AG10803 (cell line): ENCODE measurements around the gene DLG4.
A peak's percentile ranks its signal among the peaks of the same experiment; 100 is the strongest.

Experiments
- DNase-seq: peaks from one replicate; pipeline ENCODE4 v3.0.0; 2010; ENCODE audit warnings: low read depth
- H3K4me3 ChIP-seq: 2 replicates; pipeline ENCODE4 v1.5.1; 2011; ENCODE audit warnings: mild to moderate bottlenecking, low read length, control low read depth
- TF ChIP-seq, protein P1 (sequence below): conservative IDR thresholded peaks from 2 replicates; pipeline ENCODE4 v1.5.1; 2011; ENCODE audit warnings: mild to moderate bottlenecking, low read length, control low read depth, inconsistent platforms

DLG4 gene

DNA sequence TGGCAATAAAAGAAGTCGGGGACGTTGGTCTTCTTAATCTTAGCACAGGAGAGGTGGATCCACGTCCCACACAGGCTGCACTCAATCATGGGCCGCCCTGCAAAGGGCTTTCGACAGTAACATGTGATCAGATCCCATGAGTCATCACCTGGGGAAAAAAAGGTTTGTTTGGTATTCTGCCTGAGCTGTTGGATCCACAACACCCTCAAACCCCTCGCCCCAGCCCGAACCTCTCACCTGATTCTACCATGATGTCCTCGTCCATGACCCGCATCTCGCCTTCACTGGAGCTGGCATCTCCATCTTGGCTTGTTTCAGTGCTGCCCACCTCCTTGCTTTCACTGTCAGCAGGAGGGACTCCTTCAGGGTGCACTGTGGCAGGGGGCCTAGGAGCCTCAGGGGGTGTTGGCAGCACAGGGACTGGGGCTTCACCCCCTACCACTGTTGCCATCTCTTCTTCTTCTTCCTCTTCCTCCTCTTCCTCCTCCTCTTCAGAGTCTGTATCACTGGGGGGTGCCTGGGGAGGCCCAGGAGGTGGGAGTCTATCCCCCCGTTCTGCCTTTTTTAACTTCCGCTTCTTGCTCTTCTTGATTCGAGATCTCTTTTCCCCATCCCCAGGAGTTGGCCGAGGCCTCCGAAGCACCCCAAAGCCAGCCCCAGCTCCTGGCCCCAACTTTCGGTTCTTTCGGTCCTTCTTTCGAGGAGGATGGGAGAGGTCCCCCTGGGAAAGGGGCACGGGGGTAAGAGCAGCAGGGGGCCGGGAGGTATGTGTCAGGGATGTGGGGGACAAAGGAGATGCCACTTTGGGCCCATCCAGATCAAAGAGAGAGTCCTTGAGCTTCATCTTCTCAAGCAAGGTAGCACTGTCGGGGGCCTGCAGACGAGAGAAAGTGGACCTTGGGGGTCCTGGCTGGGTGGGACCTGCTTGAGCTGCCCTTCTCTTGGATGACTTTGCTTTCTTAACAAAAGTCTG is 16.3 kb upstream of the DLG4 start:
- TF ChIP-seq, protein P1, sequence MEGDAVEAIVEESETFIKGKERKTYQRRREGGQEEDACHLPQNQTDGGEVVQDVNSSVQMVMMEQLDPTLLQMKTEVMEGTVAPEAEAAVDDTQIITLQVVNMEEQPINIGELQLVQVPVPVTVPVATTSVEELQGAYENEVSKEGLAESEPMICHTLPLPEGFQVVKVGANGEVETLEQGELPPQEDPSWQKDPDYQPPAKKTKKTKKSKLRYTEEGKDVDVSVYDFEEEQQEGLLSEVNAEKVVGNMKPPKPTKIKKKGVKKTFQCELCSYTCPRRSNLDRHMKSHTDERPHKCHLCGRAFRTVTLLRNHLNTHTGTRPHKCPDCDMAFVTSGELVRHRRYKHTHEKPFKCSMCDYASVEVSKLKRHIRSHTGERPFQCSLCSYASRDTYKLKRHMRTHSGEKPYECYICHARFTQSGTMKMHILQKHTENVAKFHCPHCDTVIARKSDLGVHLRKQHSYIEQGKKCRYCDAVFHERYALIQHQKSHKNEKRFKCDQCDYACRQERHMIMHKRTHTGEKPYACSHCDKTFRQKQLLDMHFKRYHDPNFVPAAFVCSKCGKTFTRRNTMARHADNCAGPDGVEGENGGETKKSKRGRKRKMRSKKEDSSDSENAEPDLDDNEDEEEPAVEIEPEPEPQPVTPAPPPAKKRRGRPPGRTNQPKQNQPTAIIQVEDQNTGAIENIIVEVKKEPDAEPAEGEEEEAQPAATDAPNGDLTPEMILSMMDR = no peak
- DNase-seq = no peak
- H3K4me3 ChIP-seq = no peak overlapping the region

DNA sequence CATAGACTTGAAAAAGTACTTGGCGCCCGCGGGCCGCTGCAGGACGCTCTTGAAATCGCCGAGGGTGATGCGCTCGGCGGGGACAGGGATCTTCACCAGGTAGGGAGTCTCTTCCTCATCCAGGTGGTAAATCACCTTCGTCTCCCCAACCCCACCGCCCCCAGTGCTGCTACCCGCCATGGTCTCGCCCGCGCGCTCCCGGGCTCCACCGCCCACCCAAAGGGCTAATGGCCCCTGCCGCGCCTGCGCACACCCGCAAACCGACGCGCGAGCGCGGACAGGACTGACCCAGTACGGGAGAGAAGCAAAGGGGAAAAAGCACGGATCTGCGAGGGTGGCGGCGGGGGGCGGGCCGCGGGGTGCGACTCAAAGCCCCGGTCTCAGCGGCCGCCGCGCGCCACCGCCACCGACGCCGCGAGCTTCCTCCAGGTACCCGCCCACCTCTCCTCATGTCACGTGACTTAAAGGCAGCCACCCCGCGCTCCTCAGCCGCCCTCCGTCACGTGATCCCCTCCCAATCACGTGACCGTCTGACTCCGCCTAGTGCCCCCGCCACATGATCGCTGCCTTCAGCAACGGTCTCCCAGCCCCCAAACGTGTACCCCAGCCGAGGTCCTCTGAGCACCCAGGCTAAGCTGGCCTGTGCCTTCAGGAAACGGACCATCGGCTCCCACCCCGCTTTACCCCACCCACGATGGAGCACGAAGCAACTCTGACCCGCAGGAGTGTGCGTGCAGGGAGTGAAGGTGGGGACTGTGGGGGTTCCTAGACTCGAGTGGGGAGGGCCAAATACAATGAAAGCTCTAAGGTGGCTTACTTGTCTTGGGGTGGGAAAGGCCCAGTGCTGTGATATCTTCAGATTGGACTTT is 14.7 kb upstream of the DLG4 start, which contains the start of gene DVL2:
DVL2 (minus strand) TSS at position 435 of the 869 bp plus-strand sequence; CDS start at position 180, 255 bp downstream.
- peak within 1 kb of the TSS; percentile 89 for H3K4me3 ChIP-seq
- DNase-seq = peak; percentile 93
- TF ChIP-seq, protein P1 = no peak

DNA sequence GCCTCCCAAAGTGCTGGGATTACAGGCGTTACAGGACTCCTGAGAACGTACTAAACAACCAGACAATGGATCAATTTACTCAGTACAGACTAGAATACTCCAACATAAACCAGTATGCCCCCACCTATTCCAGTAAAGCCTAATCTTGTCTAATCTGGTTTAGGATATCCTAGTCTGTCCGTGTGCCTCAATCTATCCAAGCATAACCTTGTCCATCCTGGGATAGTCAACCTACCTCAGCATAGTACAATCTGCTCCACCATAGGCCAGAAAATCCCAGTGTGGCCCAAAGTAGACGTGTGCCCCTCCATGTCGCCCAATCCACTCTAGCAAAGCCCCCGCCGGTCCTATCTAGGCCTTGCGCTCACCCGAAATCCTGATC is 14.1 kb upstream of the DLG4 start:
- peak overlapping the region; percentile 89 for H3K4me3 ChIP-seq

DNA sequence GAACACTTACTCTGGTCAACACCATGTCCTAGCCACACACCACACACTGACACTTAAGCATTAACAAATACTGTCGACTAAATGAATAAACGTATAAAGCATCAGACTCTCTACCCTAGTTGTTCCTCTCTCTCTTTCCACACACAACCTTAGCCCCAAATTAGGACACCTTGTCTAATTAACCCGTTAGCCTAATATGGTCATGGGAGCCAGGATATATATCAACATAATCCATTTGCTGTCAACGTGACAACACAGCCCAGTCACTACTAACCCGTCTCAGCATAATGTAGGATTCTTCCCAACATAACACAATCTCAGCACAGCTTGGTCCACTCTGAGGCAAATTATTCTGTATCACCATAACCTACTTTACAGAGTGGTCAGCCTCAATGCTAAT is 12.5 kb upstream of the DLG4 start:
- H3K4me3 ChIP-seq = no peak overlapping the region
- no peak for DNase-seq
- TF ChIP-seq, protein P1 = no peak

More for the DNA sequence above, 14.1 kb upstream of the DLG4 start:
- no peak for DNase-seq
- TF ChIP-seq, protein P1 = no peak

DNA sequence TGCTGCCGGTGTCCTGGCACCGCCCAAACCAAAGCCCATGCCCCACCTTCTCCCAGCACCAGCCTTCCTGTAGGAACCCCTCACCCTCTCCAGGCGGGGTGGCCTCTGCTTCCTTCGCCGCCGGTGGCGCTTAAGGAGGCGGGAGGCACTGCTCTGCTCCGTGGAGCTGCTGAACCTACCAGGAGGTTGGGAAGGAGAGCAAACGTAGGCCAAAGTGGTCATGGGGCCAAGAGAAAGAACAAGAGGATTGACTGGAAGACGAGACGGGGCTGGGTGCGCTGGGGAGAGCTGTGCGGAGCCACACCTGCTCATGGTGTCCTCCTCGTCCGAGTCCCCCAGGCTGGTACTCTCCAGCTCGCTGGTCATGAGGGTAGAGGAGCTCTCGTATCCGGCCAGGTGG is 9.9 kb upstream of the DLG4 start:
- H3K4me3 ChIP-seq = no peak overlapping the region
- TF ChIP-seq, protein P1 = no peak
- no peak for DNase-seq

DNA sequence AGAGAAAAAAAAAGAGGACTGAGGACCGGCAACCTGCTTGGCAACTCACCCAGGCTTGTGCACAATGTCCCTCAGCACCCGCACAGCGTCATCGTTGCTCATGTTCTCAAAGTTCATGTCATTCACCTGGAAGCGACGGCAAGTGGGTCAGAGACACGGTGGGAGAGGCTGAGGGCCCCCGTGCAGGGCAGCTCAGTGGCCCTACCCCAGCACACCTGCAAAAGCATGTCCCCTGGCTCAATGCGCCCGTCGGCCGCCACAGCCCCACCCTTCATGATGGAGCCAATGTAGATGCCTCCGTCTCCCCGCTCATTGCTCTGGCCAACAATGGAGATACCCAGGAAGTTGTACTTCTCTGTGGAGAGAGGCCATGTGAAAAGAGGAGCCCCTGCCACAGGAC is 9.3 kb upstream of the DLG4 start:
- no peak for DNase-seq
- TF ChIP-seq, protein P1 = no peak
- no peak overlapping the region for H3K4me3 ChIP-seq
